NCI-H1105 treated with DMSO at 0.1 percent for 48 hours (cell line): ENCODE data around the gene NRM.
"Not testable (repeated sequence)": the region's sequence is repeated elsewhere in the genome, so short reads cannot be mapped to it uniquely, and the experiment has no call there.

ENCODE experiments used
- DNase-seq: peaks from one replicate; lab custom pipeline; 2025; lab: John Stamatoyannopoulos, UW

The NRM gene

DNA sequence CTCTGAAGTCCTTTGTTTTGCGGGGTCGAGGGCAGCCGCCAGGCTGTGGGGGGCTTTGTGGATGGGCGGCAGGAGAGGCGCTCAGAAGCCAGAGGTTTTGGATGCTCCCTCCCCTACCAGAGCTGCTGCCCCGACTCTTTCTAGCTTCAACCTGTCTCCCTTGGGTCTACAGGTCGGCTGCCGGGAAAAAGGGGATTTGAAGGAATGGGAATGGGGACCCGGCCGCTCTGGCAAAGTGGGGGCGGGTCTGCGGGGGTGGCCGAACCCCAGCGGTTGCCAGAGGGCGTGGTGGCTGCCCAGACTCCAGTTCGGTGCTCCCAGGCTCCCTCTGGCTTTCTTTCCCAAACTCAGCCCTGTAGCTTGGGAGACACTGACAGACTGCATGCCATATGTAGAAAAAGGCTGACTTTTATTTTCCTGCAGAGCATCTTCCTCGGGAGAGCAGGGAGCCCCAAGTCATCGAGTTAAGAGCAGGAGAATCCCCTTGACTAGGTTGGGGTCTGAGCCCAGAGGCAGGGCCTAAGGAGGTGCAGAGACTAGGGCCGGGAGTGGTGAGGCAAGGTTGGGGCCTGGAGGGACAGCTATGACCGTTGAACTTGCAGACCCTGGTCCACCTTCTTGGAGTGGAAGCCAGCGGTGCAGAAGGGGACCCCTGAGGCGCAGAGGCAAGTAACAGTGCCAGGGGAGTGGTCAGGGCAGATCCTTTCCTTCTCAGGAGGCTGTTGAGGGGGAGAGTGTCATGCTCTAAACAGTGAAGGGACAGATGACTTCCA is 2.9 kb downstream of the NRM start:
- DNase-seq, result peak; percentile 22

- DNase-seq, result peak; percentile 85
Observed at GRCh38 chr6:30686908-30687658, 3.7 kb downstream of the NRM start.

- peak; percentile 18 for DNase-seq
Observed at GRCh38 chr6:30686009-30686907, 4.5 kb downstream of the NRM start, which contains the start of gene PPP1R18. Gene PPP1R18 (minus strand): TSS chr6:30686645. CDS start chr6:30686018, 627 bp downstream.

- DNase-seq, result no peak
Observed at GRCh38 chr6:30685157-30686008, 5.4 kb downstream of the NRM start.

DNA sequence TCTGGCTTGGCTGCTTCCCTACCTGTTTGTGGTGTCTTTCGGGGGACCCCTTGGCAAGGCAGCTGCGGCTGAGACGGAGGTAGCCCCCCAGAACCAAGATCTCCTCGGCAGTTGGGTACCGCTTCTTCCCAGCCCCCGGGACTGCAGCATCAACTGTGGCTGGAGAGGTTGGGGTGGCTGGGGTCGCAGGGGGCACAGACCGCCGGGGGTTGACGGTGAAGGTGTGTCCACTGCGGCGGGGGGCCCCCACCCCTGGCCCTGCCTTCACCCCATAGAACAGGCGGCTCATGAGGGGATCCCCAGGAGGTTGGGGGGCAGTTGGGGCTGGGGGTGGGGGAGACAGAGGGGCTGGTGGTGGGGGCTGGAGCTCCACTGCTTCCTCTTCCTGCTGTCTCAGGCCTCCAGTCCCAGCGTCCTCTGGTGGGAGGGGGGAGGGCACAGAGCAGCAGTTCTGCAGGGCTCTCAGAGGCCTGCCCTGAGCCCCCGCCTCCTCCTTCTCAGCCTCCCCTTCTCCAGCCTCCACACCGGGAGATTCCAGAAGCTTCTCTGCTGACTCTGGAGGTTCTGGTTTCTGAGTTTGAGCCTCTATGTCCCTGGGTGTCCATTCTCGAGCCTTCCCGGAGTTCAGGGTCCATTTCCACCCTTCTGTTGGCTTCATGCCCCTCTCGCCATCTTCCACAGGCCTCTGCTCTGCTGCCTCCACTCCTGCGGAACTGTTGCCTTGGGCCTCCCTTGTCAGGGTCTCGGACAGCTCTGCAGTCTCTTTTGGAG is 6.2 kb downstream of the NRM start:
- DNase-seq, result no peak

GRCh38 chr6:30683980-30684338 is 6.8 kb downstream of the NRM start:
- no peak for DNase-seq

- no peak for DNase-seq
Observed at GRCh38 chr6:30683183-30683979, 7.4 kb downstream of the NRM start.

- no peak for DNase-seq
Observed at GRCh38 chr6:30682143-30683117, 8.4 kb downstream of the NRM start.

- DNase-seq, result no peak
Observed at GRCh38 chr6:30681766-30682142, 9.0 kb downstream of the NRM start.

- no peak for DNase-seq
Observed at GRCh38 chr6:30679765-30680535, 10.8 kb downstream of the NRM start.

GRCh38 chr6:30678964-30679726 is 11.6 kb downstream of the NRM start:
- peak; percentile 44 for DNase-seq

GRCh38 chr6:30676660-30677285 is 14.0 kb downstream of the NRM start:
- DNase-seq, result no peak

DNA sequence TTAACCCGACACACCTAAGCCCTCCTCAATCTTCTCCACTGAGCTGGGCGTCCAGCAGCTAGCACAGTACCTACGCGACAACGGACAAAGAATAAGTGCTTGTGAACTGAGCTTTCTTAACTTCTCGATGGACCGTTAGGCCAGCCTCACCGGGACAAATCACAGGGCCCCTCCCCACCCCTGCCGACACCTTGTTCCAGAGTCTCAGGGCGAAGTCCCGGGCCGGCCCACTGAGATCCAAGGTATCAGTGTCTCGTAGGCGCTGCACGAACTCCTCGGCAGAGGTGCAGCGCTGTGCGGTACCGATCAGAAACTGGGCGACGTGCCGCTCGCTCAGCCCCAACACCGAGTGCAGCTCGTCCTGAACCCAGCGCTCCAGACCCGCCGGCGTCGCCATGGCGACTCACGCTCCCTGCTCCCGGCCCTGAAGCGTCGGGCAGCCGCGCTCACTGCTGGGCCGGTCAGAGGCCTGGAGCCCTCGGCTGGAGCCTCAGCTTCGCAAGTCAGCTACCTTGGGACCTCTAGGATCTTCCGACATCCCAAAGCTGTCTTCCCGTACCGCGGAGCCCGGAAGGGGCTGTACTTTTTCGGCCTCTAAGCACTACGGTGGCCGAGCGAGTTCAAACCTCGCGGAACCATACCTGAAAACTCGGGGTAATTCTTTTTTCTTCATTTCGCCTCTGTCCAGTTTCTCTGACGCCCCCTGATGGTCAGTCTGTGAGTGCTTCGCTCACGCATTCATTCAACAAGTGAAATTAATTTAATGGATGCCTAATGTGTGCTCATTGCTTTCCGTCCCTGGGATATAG is 18.1 kb downstream of the NRM start, which contains the start of gene DHX16:
DHX16 (minus strand) TSS at position 562 of the 809 bp plus-strand sequence; CDS start at position 397, 165 bp downstream.
- peak; percentile 97 for DNase-seq

GRCh38 chr6:30670760-30671527 is 19.8 kb downstream of the NRM start:
- no peak for DNase-seq

DNA sequence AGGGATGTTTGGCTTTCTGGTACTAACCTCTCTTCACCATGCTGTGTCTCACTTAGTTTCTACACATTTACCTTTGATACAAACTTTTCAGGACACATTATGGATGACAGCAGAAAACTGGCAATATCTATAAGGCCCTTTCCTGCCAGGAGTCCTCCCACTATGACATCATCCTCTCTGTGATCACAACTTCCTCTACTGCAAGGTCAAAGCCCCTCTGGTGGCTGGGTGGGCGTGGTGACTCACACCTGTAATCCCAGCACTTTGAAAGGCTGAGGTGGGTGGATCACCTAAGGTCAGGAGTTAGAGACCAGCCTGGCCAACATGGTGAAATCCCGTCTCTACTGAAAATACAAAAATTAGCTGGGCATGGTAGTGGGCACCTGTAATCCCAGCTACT is 24.5 kb downstream of the NRM start:
- not testable (repeated sequence) for DNase-seq
